Retinal pigment epithelial cell (primary cell): ENCODE results near the gene MN1.

ENCODE experiments used
- DNase-seq: peaks from one replicate; pipeline ENCODE4 v3.0.0-alpha.2; 2010; ENCODE audit warnings: low read depth
- H3K4me3 ChIP-seq: 2 replicates; pipeline ENCODE4 v1.5.1; 2011; ENCODE audit warnings: mild to moderate bottlenecking, low read length, control low read depth, moderate library complexity
- TF ChIP-seq, protein P1 (sequence below): conservative IDR thresholded peaks from 2 replicates; pipeline ENCODE4 v1.5.1; 2011; ENCODE audit warnings: low read depth, low read length, control low read depth, inconsistent platforms

The MN1 gene

DNA sequence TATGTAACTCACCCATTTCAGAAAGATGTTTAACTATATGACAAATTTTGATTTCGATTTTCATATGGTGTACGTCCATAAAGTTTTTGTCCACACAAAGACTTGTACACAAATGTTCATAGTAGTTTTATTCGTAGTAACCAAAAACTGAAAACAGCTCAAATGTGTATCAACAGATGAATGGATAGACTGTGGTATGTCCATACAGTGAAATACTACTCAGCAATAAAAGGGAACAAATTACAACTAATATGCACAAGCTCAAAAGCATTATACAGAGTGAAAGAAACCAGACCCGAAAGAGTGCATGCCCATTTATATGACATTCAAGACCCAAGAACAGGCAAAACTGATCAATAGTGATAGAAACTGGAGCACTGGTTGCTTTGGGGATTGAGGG is 64.0 kb downstream of the MN1 start:
- H3K4me3 ChIP-seq = no peak overlapping the region
- TF ChIP-seq, protein P1, sequence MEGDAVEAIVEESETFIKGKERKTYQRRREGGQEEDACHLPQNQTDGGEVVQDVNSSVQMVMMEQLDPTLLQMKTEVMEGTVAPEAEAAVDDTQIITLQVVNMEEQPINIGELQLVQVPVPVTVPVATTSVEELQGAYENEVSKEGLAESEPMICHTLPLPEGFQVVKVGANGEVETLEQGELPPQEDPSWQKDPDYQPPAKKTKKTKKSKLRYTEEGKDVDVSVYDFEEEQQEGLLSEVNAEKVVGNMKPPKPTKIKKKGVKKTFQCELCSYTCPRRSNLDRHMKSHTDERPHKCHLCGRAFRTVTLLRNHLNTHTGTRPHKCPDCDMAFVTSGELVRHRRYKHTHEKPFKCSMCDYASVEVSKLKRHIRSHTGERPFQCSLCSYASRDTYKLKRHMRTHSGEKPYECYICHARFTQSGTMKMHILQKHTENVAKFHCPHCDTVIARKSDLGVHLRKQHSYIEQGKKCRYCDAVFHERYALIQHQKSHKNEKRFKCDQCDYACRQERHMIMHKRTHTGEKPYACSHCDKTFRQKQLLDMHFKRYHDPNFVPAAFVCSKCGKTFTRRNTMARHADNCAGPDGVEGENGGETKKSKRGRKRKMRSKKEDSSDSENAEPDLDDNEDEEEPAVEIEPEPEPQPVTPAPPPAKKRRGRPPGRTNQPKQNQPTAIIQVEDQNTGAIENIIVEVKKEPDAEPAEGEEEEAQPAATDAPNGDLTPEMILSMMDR = no peak
- no peak for DNase-seq

DNA sequence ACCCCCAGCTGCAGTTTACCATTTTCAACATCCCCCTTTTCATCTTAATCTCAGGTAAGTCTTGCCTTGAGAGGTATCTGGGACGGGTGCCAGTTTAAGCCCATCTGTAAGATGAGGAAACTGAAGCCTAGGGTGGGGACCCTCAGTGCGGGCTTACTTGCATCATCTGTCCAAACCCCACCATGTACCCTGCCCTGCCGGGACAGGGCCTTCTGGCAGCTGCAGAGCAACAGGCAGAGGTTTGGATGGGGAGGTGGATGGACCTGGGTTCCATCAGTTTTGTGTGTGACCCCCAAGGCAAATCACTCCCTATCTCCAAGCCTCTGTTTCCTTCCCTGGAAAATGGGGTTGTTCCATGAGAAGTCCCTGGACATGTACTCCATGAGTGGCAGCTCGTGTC is 67.5 kb downstream of the MN1 start:
- no peak overlapping the region for H3K4me3 ChIP-seq
- TF ChIP-seq, protein P1 = no peak
- no peak for DNase-seq

DNA sequence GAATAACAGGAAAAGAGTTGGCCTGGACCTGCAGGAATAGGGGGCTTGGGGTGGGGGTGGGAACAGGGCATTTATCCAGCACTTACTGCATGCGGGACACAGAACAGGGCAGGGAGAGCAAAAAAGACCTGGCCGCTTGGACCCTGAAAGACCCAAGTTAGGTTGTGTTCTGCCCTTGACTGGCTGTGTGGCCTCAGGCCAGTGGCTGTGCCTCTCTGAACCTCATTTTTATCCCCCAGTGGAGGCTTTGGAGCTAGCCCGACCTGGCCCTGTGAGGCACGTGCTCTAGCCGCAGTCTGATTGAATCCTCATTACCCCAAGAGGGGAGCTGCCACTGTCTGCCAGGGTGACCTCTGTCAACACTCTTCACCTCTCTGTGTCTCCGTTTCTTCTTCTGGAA is 68.7 kb downstream of the MN1 start:
- H3K4me3 ChIP-seq = no peak overlapping the region
- TF ChIP-seq, protein P1 = no peak
- no peak for DNase-seq

DNA sequence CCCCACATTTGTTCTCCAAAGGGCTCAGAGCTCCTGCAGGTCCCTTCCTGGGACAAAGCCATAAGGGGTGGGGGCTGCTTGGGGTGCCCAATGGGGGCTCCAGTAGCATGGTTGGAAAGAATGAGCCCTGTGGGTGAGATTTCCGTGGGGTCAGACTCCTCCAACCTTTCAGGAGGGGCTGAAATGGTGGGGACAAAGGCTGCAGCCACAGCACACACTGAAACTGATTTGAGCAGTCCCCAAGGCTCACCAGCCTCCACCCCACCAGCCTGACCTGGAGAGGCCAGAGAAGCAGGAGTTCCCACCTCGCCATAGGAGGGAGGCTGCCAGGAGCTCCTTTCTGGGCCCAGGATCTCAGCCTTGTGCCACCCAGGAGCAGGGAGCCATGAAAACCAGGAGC is 69.2 kb downstream of the MN1 start:
- DNase-seq = no peak
- TF ChIP-seq, protein P1 = no peak
- H3K4me3 ChIP-seq = no peak overlapping the region

DNA sequence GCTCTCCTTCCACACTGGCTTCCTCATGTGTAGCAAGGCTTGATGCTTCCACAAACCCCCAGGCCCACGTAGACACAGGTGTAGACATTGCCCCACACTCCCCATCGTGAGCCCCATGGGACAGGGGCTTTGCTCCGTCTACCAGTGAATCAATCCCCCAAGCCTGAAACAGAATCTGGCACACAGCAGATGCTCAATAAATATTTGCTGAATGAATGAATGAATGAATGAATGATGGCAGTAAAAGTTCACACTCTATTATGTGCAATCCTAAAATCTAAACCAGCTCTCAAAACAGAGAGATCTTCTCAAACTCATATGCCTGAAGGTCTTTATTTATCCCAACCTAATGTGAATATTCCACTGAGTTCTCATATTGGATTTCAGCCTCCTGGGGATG is 69.9 kb downstream of the MN1 start:
- TF ChIP-seq, protein P1 = no peak
- no peak overlapping the region for H3K4me3 ChIP-seq
- DNase-seq = no peak

DNA sequence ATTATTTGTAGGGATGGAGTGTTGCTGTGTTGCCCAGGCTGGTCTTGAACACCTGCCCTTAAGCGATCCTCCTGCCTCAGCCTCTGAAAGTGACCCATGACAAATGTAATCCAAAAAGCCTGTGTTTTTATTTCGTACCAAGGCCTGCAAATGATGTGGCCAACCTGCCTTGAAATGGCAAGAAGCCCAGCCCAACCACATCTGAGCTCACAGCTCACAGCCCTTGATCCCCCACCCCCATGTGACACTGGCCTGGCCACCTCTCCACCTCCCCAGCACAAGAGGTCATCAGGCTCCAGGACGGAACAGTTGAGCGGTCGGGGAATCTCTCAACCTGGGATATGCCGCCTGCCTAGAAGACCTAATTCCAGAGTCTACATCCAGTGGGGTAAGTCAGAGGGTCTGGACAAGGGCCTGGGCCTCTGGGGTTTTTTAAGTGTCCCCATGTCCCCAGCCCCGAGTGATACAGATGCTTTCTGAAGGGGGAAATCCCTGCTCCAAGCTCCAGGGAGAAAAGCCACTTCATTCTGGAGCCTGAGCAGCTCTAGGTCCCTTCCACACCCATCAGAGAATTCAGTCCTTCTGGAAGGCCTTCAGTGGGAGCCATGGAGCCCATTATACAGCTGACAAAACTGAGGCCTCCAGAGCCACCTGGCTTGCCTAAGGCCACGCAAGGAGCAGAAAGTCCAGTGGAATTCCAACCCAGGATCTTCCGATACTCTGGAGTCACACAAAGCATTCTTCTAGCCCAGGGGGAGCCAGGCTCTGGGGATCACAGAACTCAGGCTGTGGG is 70.7 kb downstream of the MN1 start:
- TF ChIP-seq, protein P1 = no peak

DNA sequence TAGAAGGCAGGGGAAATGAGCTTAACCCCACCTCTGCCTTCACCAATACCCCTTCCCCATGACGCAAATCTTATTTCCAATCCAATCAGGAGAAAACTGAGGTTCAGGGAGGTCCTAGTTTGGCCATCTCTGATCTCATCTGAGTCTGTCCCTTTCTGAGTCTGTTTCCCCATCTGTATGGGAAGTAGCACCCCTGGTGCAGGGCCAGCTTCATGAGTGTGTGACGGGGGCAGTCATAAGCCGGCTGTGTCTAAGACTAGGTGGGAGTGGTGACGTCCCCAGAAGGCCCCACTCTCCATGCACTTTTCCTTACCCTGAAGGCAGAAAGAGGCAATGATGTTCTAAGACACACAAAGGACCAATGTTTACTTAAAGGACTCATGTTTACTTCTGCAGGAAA is 72.3 kb downstream of the MN1 start:
- TF ChIP-seq, protein P1 = no peak
- DNase-seq = no peak
- no peak overlapping the region for H3K4me3 ChIP-seq

More for the DNA sequence above, 70.7 kb downstream of the MN1 start:
- DNase-seq = no peak
- no peak overlapping the region for H3K4me3 ChIP-seq
